Loucy (cell line): ENCODE data around the gene NDUFV2.

Source experiments
- H2AFZ ChIP-seq: fragments of 200-600 bp; sonication (generic); 2 replicates; pipeline ENCODE4 v1.6.0; 2016; ENCODE audit warnings: antibody characterized with exemption, mild to moderate bottlenecking, low read length, moderate library complexity
- H3F3A ChIP-seq: fragments of 200-600 bp; 2 replicates; pipeline ENCODE4 v1.6.0; 2016; ENCODE audit warnings: antibody characterized with exemption, low read depth, mild to moderate bottlenecking
- H3K27me3 ChIP-seq: fragments of 200-600 bp; sonication (generic); 2 replicates; pipeline ENCODE4 v1.6.1; 2014; ENCODE audit warnings: low read length, mild to moderate bottlenecking; ENCODE audit not compliant: insufficient read depth, poor library complexity, severe bottlenecking
- H3K36me3 ChIP-seq: fragments of 200-600 bp; sonication (generic); 2 replicates; pipeline ENCODE4 v1.6.1; 2016; ENCODE audit warnings: low read length; ENCODE audit not compliant: insufficient read depth
- H3K4me1 ChIP-seq: fragments of 200-600 bp; sonication (generic); 2 replicates; pipeline ENCODE4 v1.5.1; 2014; ENCODE audit warnings: low read length, mild to moderate bottlenecking; ENCODE audit not compliant: insufficient read depth, poor library complexity, severe bottlenecking
- H3K4me2 ChIP-seq: fragments of 200-600 bp; sonication (generic); 2 replicates; pipeline ENCODE4 v1.6.0; 2014; ENCODE audit warnings: antibody characterized with exemption, low read length, low read depth, mild to moderate bottlenecking; ENCODE audit not compliant: poor library complexity, severe bottlenecking
- H3K4me3 ChIP-seq: fragments of 200-600 bp; sonication (generic); 2 replicates; pipeline ENCODE4 v1.5.1; 2014; ENCODE audit warnings: low read length, mild to moderate bottlenecking, mixed read lengths; ENCODE audit not compliant: poor library complexity, severe bottlenecking
- H3K79me2 ChIP-seq: fragments of 200-600 bp; sonication (generic); 2 replicates; pipeline ENCODE4 v1.6.1; 2014; ENCODE audit warnings: low read length; ENCODE audit not compliant: insufficient read depth
- H3K9ac ChIP-seq: fragments of 200-600 bp; sonication (generic); 2 replicates; pipeline ENCODE4 v1.6.0; 2014; ENCODE audit warnings: mild to moderate bottlenecking, low read depth, low read length, moderate library complexity; ENCODE audit not compliant: poor library complexity, severe bottlenecking
- H3K9me2 ChIP-seq: fragments of 200-600 bp; sonication (generic); replicated peaks from 2 replicates; pipeline ENCODE4 v1.6.1; 2016; ENCODE audit warnings: low read depth, low read length, mixed read lengths
- H3K9me3 ChIP-seq: fragments of 200-600 bp; sonication (generic); 2 replicates; pipeline ENCODE4 v1.6.1; 2014; ENCODE audit warnings: mild to moderate bottlenecking, antibody characterized with exemption, low read length, low read depth; ENCODE audit not compliant: insufficient read depth
- H4K20me1 ChIP-seq: fragments of 200-600 bp; sonication (generic); 2 replicates; pipeline ENCODE4 v1.6.0; 2014; ENCODE audit warnings: antibody characterized with exemption, low read length, mild to moderate bottlenecking; ENCODE audit not compliant: insufficient read depth, poor library complexity, severe bottlenecking
- CTCF ChIP-seq: fragments of 200-600 bp; sonication (generic); conservative IDR thresholded peaks from 2 replicates; pipeline ENCODE4 v1.5.1; 2014; ENCODE audit warnings: mild to moderate bottlenecking, antibody characterized with exemption, low read length
- EZH2phosphoT487 ChIP-seq: fragments of 200-600 bp; IDR thresholded peaks from 2 replicates; pipeline ENCODE4 v1.6.1; 2018; ENCODE audit warnings: antibody characterized with exemption, mild to moderate bottlenecking, moderate library complexity, borderline replicate concordance

The NDUFV2 gene

GRCh38 chr18:9181275-9181674 lies 78.8 kb downstream of the NDUFV2 start:
- Histone ChIP-seq H3K4me2 (no peak overlapping the region), H2AFZ (no peak overlapping the region), H3K36me3 (peaks cover 18% of the 10 kb centered on the region; the same call in 1 of the 2 replicates), H3K27me3 (no peaks in the 10 kb centered on the region), H3F3A (no peaks in the 10 kb centered on the region), H3K9me3 (no peaks in the 10 kb centered on the region), H3K4me3 (no peak overlapping the region), H3K9me2 (no peaks in the 10 kb centered on the region), H3K4me1 (peaks cover 13% of the 10 kb centered on the region), H3K79me2 (peaks cover 42% of the 10 kb centered on the region), H3K9ac (no peak overlapping the region), H4K20me1 (peaks cover 7% of the 10 kb centered on the region)
- TF ChIP-seq CTCF: no peak
- TF ChIP-seq EZH2phosphoT487: no peak

- Histone ChIP-seq H3K4me1 (peaks cover 13% of the 10 kb centered on the region), H3K9ac (no peak overlapping the region), H3K9me2 (no peaks in the 10 kb centered on the region), H3K4me2 (no peak overlapping the region), H3F3A (no peaks in the 10 kb centered on the region), H3K27me3 (no peaks in the 10 kb centered on the region), H3K9me3 (no peaks in the 10 kb centered on the region), H3K36me3 (peaks cover 18% of the 10 kb centered on the region; the same call in 1 of the 2 replicates), H3K79me2 (peaks cover 33% of the 10 kb centered on the region), H4K20me1 (peaks cover 7% of the 10 kb centered on the region), H3K4me3 (no peak overlapping the region), H2AFZ (no peak overlapping the region)
- no peak for TF ChIP-seq EZH2phosphoT487
- TF ChIP-seq CTCF: no peak
Observed at GRCh38 chr18:9182852-9183399, 80.4 kb downstream of the NDUFV2 start.
